Neutrophil (primary cell): ENCODE measurements around the gene SHISAL2A.
"Not testable (repeated sequence)": the region's sequence is repeated elsewhere in the genome, so short reads cannot be mapped to it uniquely, and the experiment has no call there.

ENCODE experiments used
- H3K27ac ChIP-seq: fragments of 200-600 bp; sonication (generic); 2 replicates; pipeline ENCODE4 v1.5.1; 2016; ENCODE audit warnings: mild to moderate bottlenecking, moderate library complexity
- H3K27me3 ChIP-seq: fragments of 200-600 bp; sonication (generic); 2 replicates; pipeline ENCODE4 v1.6.0; 2016; ENCODE audit warnings: mild to moderate bottlenecking
- H3K36me3 ChIP-seq: fragments of 200-600 bp; sonication (generic); 2 replicates; pipeline ENCODE4 v1.5.1; 2017
- H3K4me1 ChIP-seq, 2 experiments: fragments of 200-600 bp in 1 of 2; sonication (generic) in 1 of 2; 1 replicate in 1 of 2; 2 replicates in 1 of 2; pipeline versions ENCODE4 v1.5.1 to v1.6.1; 2013 to 2016; ENCODE audit warnings: low read depth in 1 of 2, low read length in 1 of 2, mild to moderate bottlenecking in 1 of 2, moderate library complexity in 1 of 2; ENCODE audit not compliant: control insufficient read depth in 1 of 2, insufficient read depth in 1 of 2
- H3K4me3 ChIP-seq, 2 experiments: fragments of 200-600 bp in 1 of 2; sonication (generic) in 1 of 2; 1 replicate in 1 of 2; 2 replicates in 1 of 2; pipeline ENCODE4 v1.5.1; 2013 to 2016; ENCODE audit warnings: low read depth in 1 of 2, low read length in 1 of 2, mild to moderate bottlenecking in 1 of 2, moderate library complexity in 1 of 2
- H3K9me3 ChIP-seq: fragments of 200-600 bp; sonication (generic); 2 replicates; pipeline ENCODE4 v1.5.1; 2016
- TF ChIP-seq, protein P1 (sequence below): fragments of 200-600 bp; sonication (generic); IDR thresholded peaks from 2 replicates; pipeline ENCODE4 v1.5.1; 2016; ENCODE audit warnings: antibody characterized with exemption

The SHISAL2A gene

DNA sequence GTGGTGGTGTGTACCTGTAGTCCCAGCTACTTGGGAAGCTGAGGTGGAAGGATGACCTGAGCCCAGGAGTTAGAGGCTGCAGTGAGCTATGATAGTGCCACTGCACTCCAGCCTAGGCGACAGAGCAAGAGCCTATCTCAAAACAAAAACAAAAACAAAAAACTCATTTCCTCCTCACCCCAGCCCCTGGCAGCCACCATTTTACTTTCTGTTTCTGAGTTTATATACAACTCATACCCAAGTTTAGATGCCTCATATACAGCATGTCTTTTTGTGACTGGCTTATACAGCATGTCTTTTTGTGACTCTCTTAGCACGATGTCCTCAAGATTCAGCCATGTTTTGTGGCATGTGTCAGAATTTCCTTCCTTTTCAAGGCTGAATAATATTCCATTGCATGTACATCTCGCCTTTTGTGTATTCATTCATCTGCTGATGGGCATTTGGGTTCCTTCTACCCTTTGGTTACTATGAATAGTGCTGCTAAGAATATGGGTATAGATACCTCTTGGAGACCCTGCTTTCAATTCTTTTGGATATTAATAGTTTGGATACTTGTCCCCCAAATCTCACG lies 50.5 kb downstream of the SHISAL2A start:
- Histone ChIP-seq H3K4me1 (peaks cover 0 to 7% of the 10 kb centered on the region in 2 experiments), H3K27me3 (no peaks in the 10 kb centered on the region), H3K36me3 (no peaks in the 10 kb centered on the region)

DNA sequence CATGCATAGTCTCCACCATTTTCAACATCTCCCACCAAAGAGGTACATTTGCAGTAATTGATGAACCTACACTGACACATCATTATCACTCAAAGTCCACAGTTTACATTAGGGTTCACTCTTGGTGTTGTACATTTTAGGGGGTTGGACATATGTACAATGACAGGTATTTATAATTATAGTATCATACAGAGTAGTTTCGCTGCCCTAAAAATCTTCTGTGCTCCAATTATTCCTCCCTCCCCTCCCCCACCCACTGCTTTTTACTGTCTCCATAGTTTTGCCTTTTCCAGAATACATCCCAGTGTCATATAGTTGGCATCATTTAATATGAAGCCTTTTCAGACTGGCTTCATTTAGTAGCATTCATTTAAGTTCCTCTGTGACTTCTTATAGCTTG lies 51.6 kb downstream of the SHISAL2A start:
- no peaks in the 10 kb centered on the region for H3K9me3 ChIP-seq
- H3K4me1 ChIP-seq: peaks cover 0 to 7% of the 10 kb centered on the region in 2 experiments
- H3K4me3 ChIP-seq: no peak overlapping the region
- no peak overlapping the region for H3K27ac ChIP-seq
- no peaks in the 10 kb centered on the region for H3K36me3 ChIP-seq
- TF ChIP-seq, protein P1, sequence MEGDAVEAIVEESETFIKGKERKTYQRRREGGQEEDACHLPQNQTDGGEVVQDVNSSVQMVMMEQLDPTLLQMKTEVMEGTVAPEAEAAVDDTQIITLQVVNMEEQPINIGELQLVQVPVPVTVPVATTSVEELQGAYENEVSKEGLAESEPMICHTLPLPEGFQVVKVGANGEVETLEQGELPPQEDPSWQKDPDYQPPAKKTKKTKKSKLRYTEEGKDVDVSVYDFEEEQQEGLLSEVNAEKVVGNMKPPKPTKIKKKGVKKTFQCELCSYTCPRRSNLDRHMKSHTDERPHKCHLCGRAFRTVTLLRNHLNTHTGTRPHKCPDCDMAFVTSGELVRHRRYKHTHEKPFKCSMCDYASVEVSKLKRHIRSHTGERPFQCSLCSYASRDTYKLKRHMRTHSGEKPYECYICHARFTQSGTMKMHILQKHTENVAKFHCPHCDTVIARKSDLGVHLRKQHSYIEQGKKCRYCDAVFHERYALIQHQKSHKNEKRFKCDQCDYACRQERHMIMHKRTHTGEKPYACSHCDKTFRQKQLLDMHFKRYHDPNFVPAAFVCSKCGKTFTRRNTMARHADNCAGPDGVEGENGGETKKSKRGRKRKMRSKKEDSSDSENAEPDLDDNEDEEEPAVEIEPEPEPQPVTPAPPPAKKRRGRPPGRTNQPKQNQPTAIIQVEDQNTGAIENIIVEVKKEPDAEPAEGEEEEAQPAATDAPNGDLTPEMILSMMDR: no peak
- H3K27me3 ChIP-seq: no peaks in the 10 kb centered on the region

More for the DNA sequence above, 50.5 kb downstream of the SHISAL2A start:
- Histone ChIP-seq H3K9me3 (no peaks in the 10 kb centered on the region), H3K4me3 (no peak overlapping the region), H3K27ac (no peak overlapping the region)
- TF ChIP-seq, protein P1: no peak

DNA sequence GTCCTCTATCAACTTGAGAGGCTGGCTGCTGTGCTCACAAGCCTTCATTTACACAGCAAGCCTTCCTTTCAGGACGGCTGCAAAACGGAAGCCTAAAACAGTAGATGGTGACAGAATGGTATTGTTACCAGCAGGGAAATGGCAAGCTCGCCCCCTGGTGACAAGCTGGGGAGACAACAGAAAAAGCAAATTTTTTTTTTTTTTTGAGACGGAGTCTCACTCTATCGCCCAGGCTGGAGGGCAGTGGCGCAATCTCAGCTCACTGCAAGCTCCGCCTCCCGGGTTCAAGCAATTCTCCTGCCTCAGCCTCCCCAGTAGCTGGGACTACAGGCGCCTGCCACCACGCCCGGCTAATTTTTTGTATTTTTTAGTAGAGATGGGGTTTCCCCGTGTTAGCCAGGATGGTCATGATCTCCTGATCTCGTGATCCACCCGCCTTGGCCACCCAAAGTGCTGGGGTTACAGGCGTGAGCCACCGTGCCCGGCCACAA lies 53.3 kb downstream of the SHISAL2A start:
- not testable (repeated sequence) for H3K36me3 ChIP-seq, H3K4me3 ChIP-seq, H3K4me1 ChIP-seq, H3K27me3 ChIP-seq, H3K9me3 ChIP-seq
- peak overlapping the region; percentile 10 for H3K27ac ChIP-seq
- TF ChIP-seq, protein P1: peak; percentile 81

DNA sequence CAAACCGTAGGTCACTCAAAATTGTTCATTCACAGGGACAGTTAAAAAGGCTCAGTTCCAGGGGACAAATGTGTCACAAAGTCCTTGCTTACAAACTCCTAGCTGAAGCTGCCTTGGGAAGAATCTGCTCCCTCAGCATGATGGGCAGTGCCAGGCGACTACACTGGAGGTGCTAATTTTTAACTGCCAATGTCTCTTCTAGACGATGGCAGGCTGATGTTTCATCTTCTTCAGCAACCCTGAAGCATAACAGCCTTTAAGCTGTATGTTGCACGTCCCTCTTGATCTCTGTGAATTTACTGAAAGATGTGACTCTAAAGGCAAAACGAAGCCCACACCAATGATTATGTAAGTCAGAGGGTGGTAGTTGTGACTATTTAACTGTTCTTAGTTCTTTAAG lies 53.9 kb downstream of the SHISAL2A start:
- H3K27ac ChIP-seq: no peak overlapping the region
- H3K9me3 ChIP-seq: no peaks in the 10 kb centered on the region
- H3K4me3 ChIP-seq: no peak overlapping the region
- TF ChIP-seq, protein P1: no peak
- peaks cover 0 to 7% of the 10 kb centered on the region in 2 experiments for H3K4me1 ChIP-seq
- no peaks in the 10 kb centered on the region for H3K36me3 ChIP-seq
- H3K27me3 ChIP-seq: no peaks in the 10 kb centered on the region

DNA sequence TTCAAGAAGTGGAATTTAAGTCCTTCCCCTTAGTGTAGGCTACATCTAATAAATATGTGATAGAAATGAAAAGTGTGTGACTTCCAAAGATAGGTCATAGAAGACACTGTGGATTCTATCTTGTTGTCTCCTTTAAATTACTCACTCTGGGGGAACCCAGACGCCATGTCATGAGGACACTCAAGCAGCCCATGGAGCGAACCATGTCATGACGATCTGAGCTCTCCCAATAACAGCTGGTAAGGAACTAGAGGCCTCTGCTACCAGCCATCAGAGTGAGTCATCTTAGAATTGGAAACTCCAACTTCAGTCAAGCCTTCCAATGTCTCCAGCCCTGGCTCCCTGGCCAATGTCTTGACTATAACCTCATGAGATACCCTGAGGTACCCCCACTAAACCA lies 58.9 kb downstream of the SHISAL2A start:
- Histone ChIP-seq H3K27me3 (no peaks in the 10 kb centered on the region), H3K27ac (no peak overlapping the region), H3K4me1 (no peaks in the 10 kb centered on the region), H3K36me3 (no peaks in the 10 kb centered on the region), H3K4me3 (no peak overlapping the region), H3K9me3 (no peaks in the 10 kb centered on the region)
- TF ChIP-seq, protein P1: no peak
